Measurements from ENCODE around the gene AIF1. TPM values are rescaled to one million over a fixed set of nuclear protein-coding genes. Genes with fewer than 3 reads are reported as not detected.
A peak's percentile ranks its signal among the peaks of the same experiment; 100 is the strongest.

AIF1 gene
- total and polyA plus RNA-seq, 2 experiments from 2014 or later: 13.3 to 33.7 TPM

DNA sequence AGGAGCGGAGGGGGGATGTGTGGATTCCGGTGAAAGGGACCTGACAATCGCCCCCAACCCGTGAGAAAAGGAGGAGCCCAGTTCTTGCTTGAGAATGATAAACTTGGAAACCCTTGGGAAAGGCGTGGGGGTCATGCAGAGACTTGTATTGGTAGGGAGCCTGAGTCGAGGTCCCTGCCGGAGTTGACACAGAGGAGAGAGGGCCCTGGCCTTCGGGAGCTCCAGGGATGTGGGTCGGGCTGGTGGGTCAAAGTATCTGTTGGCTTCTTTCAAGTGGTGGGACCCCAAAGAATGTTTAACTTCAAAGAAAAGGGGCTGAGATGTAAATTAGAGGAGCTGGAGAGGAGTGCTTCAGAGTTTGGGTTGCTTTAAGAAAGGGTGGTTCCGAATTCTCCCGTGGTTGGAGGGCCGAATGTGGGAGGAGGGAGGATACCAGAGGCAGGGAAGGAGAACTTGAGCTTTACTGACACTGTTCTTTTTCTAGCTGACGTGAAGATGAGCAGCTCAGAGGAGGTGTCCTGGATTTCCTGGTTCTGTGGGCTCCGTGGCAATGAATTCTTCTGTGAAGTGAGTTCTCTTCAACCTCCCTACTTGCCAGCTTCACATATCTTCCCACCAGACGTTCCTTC lies 51.4 kb downstream of the AIF1 start:
- Histone ChIP-seq H3F3A (replicated peaks; ENCODE audit: low read depth) (peaks cover 18% of the 10 kb centered on the region; the same call in 1 of the 2 replicates), H3K79me2 (replicated peaks; ENCODE audit: insufficient read depth) (peaks cover 46% of the 10 kb centered on the region), H3K27ac (ENCODE audit: low read depth) (no peak overlapping the region), H4K20me1 (replicated peaks; ENCODE audit: insufficient read depth) (peaks cover 12% of the 10 kb centered on the region), H3K4me1 (ENCODE audit: insufficient read depth) (peaks cover 16% of the 10 kb centered on the region), H2AFZ (no peak overlapping the region), H3K9me2 (ENCODE audit: insufficient read depth) (no peaks in the 10 kb centered on the region), H3K4me3 (peak overlapping the region; percentile 97), H3K4me2 (peak overlapping the region; percentile 98), H3K36me3 (ENCODE audit: insufficient read depth) (peaks cover 44% of the 10 kb centered on the region), H3K27me3 (ENCODE audit: insufficient read depth) (no peaks in the 10 kb centered on the region)
- ATAC-seq (no peak), DNase-seq (ENCODE audit: low spot score) (no peak)
- H3K9me3 Mint-ChIP-seq: no peaks in the 10 kb centered on the region; the same call in 2 of the 3 replicates
- peaks cover 85% of the 10 kb centered on the region for H3K36me3 Mint-ChIP-seq (ENCODE audit: low read depth)
- peak overlapping the region; percentile 93 for H3K4me3 Mint-ChIP-seq
- H3K27me3 Mint-ChIP-seq (ENCODE audit: insufficient read depth, low read depth, poor library complexity): peaks cover 14% of the 10 kb centered on the region
- TF ChIP-seq EZH2 (IDR thresholded peaks at IDR 0.05; ENCODE audit: low read depth, unreplicated experiment) (no peak), POLR2AphosphoS5 (IDR thresholded peaks at IDR 0.05; ENCODE audit: low read depth) (no peak), STAT1 (IDR thresholded peaks at IDR 0.05; ENCODE audit: unreplicated experiment) (no peak), NANOG (IDR thresholded peaks at IDR 0.05; ENCODE audit: borderline replicate concordance) (no peak), ZNF114 (CRISPR knock-in tag; IDR thresholded peaks at IDR 0.05) (no peak), ZNF331 (CRISPR knock-in tag; IDR thresholded peaks at IDR 0.05; ENCODE audit: low read depth) (no peak), JUNB (IDR thresholded peaks at IDR 0.05; ENCODE audit: unreplicated experiment) (no peak), CREB1 (CRISPR knock-in tag; IDR thresholded peaks at IDR 0.05; ENCODE audit: low read depth) (no peak), EZH2phosphoT487 (IDR thresholded peaks at IDR 0.05; ENCODE audit: unreplicated experiment) (no peak)
- TF ChIP-seq, protein P1, sequence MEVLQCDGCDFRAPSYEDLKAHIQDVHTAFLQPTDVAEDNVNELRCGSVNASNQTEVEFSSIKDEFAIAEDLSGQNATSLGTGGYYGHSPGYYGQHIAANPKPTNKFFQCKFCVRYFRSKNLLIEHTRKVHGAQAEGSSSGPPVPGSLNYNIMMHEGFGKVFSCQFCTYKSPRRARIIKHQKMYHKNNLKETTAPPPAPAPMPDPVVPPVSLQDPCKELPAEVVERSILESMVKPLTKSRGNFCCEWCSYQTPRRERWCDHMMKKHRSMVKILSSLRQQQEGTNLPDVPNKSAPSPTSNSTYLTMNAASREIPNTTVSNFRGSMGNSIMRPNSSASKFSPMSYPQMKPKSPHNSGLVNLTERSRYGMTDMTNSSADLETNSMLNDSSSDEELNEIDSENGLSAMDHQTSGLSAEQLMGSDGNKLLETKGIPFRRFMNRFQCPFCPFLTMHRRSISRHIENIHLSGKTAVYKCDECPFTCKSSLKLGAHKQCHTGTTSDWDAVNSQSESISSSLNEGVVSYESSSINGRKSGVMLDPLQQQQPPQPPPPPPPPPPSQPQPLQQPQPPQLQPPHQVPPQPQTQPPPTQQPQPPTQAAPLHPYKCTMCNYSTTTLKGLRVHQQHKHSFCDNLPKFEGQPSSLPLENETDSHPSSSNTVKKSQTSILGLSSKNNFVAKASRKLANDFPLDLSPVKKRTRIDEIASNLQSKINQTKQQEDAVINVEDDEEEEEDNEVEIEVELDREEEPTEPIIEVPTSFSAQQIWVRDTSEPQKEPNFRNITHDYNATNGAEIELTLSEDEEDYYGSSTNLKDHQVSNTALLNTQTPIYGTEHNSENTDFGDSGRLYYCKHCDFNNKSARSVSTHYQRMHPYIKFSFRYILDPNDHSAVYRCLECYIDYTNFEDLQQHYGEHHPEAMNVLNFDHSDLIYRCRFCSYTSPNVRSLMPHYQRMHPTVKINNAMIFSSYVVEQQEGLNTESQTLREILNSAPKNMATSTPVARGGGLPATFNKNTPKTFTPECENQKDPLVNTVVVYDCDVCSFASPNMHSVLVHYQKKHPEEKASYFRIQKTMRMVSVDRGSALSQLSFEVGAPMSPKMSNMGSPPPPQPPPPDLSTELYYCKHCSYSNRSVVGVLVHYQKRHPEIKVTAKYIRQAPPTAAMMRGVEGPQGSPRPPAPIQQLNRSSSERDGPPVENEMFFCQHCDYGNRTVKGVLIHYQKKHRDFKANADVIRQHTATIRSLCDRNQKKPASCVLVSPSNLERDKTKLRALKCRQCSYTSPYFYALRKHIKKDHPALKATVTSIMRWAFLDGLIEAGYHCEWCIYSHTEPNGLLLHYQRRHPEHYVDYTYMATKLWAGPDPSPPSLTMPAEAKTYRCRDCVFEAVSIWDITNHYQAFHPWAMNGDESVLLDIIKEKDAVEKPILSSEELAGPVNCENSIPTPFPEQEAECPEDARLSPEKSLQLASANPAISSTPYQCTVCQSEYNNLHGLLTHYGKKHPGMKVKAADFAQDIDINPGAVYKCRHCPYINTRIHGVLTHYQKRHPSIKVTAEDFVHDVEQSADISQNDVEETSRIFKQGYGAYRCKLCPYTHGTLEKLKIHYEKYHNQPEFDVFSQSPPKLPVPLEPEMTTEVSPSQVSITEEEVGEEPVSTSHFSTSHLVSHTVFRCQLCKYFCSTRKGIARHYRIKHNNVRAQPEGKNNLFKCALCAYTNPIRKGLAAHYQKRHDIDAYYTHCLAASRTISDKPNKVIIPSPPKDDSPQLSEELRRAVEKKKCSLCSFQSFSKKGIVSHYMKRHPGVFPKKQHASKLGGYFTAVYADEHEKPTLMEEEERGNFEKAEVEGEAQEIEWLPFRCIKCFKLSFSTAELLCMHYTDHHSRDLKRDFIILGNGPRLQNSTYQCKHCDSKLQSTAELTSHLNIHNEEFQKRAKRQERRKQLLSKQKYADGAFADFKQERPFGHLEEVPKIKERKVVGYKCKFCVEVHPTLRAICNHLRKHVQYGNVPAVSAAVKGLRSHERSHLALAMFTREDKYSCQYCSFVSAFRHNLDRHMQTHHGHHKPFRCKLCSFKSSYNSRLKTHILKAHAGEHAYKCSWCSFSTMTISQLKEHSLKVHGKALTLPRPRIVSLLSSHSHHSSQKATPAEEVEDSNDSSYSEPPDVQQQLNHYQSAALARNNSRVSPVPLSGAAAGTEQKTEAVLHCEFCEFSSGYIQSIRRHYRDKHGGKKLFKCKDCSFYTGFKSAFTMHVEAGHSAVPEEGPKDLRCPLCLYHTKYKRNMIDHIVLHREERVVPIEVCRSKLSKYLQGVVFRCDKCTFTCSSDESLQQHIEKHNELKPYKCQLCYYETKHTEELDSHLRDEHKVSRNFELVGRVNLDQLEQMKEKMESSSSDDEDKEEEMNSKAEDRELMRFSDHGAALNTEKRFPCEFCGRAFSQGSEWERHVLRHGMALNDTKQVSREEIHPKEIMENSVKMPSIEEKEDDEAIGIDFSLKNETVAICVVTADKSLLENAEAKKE (CRISPR knock-in tag; IDR thresholded peaks at IDR 0.05): no peak
- TF ChIP-seq, protein P2, sequence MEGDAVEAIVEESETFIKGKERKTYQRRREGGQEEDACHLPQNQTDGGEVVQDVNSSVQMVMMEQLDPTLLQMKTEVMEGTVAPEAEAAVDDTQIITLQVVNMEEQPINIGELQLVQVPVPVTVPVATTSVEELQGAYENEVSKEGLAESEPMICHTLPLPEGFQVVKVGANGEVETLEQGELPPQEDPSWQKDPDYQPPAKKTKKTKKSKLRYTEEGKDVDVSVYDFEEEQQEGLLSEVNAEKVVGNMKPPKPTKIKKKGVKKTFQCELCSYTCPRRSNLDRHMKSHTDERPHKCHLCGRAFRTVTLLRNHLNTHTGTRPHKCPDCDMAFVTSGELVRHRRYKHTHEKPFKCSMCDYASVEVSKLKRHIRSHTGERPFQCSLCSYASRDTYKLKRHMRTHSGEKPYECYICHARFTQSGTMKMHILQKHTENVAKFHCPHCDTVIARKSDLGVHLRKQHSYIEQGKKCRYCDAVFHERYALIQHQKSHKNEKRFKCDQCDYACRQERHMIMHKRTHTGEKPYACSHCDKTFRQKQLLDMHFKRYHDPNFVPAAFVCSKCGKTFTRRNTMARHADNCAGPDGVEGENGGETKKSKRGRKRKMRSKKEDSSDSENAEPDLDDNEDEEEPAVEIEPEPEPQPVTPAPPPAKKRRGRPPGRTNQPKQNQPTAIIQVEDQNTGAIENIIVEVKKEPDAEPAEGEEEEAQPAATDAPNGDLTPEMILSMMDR (conservative IDR thresholded peaks at IDR 0.05; ENCODE audit: low read depth in 2 of 2): no peak
- TF ChIP-seq, protein P3, sequence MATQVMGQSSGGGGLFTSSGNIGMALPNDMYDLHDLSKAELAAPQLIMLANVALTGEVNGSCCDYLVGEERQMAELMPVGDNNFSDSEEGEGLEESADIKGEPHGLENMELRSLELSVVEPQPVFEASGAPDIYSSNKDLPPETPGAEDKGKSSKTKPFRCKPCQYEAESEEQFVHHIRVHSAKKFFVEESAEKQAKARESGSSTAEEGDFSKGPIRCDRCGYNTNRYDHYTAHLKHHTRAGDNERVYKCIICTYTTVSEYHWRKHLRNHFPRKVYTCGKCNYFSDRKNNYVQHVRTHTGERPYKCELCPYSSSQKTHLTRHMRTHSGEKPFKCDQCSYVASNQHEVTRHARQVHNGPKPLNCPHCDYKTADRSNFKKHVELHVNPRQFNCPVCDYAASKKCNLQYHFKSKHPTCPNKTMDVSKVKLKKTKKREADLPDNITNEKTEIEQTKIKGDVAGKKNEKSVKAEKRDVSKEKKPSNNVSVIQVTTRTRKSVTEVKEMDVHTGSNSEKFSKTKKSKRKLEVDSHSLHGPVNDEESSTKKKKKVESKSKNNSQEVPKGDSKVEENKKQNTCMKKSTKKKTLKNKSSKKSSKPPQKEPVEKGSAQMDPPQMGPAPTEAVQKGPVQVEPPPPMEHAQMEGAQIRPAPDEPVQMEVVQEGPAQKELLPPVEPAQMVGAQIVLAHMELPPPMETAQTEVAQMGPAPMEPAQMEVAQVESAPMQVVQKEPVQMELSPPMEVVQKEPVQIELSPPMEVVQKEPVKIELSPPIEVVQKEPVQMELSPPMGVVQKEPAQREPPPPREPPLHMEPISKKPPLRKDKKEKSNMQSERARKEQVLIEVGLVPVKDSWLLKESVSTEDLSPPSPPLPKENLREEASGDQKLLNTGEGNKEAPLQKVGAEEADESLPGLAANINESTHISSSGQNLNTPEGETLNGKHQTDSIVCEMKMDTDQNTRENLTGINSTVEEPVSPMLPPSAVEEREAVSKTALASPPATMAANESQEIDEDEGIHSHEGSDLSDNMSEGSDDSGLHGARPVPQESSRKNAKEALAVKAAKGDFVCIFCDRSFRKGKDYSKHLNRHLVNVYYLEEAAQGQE (IDR thresholded peaks at IDR 0.05; ENCODE audit: unreplicated experiment): no peak
- TF ChIP-seq, protein P4, sequence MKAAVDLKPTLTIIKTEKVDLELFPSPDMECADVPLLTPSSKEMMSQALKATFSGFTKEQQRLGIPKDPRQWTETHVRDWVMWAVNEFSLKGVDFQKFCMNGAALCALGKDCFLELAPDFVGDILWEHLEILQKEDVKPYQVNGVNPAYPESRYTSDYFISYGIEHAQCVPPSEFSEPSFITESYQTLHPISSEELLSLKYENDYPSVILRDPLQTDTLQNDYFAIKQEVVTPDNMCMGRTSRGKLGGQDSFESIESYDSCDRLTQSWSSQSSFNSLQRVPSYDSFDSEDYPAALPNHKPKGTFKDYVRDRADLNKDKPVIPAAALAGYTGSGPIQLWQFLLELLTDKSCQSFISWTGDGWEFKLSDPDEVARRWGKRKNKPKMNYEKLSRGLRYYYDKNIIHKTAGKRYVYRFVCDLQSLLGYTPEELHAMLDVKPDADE (IDR thresholded peaks at IDR 0.05): no peak
- H3K4me1 Mint-ChIP-seq: peaks cover 30% of the 10 kb centered on the region
- peak overlapping the region; percentile 98 for H3K27ac Mint-ChIP-seq
